ENCODE measurements around the gene RPS24. TPM values are rescaled to one million over a fixed set of nuclear protein-coding genes. Genes with fewer than 3 reads are reported as not detected.

The RPS24 gene
- total and polyA plus RNA-seq, 2 of the 8 experiments (the other 6 are each of a cell fraction or from before 2014, with no cell fraction given): 2,128 to 3,943 TPM

DNA sequence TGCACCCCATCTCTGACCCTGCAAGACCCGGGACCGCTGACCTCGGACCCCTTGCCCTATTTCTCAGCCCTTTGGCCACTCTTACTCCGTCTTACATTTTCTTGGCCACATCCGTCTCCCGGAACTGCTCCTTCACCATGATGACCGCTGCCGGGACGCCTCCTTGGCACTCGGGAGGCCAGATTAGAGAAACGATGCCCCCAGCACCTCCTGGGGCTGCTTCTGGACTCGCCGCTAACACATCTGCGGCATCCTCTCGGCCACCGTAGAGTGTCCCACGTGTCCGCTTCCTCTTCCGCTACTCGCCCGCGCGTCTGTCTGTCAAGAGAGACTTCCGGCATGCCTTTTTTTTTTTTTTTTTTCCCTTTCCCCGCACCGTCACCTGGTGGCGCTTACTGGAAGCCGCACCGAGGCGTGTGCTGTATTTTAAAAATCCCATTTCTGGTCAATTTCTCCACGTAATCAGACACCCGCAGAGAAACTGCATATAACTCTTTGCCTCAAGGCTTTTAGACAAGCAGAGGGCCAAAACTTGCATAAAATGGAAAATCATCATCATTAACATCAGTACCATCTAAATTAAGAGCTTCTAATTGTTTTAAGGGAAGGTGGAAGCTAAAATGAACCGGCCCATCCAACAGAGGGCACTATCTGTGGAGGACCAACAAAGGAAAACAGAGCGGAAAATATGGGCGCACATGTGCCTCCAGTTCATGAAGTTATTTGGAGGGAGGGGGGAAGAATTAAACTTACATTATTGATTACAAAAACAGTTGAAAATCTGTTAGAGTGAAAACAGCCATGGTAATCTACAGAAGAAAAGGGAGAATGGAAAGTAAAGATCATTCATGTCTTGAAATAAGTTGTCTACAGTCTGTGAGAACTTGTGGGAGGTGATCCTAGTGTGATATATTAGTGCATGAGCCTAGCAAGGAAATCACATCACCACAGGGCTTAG is 4.1 kb upstream of the RPS24 start, which contains the start of gene POLR3A (continued):
- TF ChIP-seq SRF (IDR thresholded peaks at IDR 0.05; ENCODE audit: low read depth, low read length): no peak
- peak; percentile 76 for TF ChIP-seq POLR2AphosphoS5 (IDR thresholded peaks at IDR 0.05; ENCODE audit: low read depth, low read length)
- TF ChIP-seq JUND (IDR thresholded peaks at IDR 0.05; ENCODE audit: low read length): 0 out of 2 replicates have a peak, but pooled peaks have one; percentile 5
- TF ChIP-seq KDM5A (IDR thresholded peaks at IDR 0.05; ENCODE audit: low read length): peak; percentile 52
- peak; percentile 64 for TF ChIP-seq TBP (IDR thresholded peaks at IDR 0.05; ENCODE audit: low read depth, low read length)
